NCI-H1105 (cell line): ENCODE data around the gene PTDSS2.
A peak's percentile ranks its signal among the peaks of the same experiment; 100 is the strongest.
"Not testable (repeated sequence)": the region's sequence is repeated elsewhere in the genome, so short reads cannot be mapped to it uniquely, and the experiment has no call there.

Source experiments
- DNase-seq: peaks from one replicate; lab custom pipeline; 2025; lab: John Stamatoyannopoulos, UW

Gene PTDSS2

DNA sequence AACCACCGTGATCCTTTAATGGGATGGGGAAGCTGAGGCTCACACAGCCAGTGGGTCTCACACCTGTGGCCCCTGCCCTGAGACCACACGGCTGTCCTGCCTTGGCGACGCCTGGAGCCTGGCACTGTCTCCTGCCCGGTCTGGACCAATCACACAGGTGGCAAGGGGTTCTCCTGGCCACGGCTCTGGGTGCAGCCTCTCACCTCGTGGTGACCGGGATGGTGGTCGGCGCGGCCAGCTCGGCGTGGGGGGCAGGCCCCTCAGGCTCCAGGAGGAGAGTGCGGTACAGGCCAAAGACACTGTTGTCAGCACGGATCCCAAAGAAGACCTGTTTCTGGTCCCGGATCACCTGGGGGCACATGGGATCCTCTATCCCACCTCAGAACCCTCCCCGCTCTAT lies 17.0 kb upstream of the PTDSS2 start:
- DNase-seq, result no peak

DNA sequence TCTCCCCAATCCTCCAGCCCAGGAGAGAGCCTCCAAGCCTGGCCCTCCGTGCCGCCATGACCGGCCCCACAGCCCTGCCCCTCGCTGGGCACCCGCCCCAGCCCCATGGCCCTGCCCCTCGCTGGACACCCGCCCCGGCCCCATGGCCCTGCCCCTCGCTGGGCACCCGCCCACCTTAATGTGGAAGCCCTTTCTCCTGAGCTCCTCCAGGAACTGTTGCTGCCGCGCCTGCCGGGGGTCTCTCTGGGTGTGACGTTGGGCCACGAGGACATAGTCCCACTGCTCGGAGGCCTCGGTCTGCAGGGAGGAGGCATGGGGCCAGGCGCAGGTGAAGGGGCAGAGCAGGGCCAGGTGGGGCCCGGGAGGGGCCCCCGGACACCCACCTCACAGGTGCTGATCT lies 16.4 kb upstream of the PTDSS2 start:
- no peak for DNase-seq

GRCh38 chr11:434496-434895 lies 15.6 kb upstream of the PTDSS2 start:
- no peak for DNase-seq

GRCh38 chr11:434999-435740 lies 14.9 kb upstream of the PTDSS2 start:
- DNase-seq, result not testable (repeated sequence)

GRCh38 chr11:437228-437870 lies 12.7 kb upstream of the PTDSS2 start:
- DNase-seq, result no peak

DNA sequence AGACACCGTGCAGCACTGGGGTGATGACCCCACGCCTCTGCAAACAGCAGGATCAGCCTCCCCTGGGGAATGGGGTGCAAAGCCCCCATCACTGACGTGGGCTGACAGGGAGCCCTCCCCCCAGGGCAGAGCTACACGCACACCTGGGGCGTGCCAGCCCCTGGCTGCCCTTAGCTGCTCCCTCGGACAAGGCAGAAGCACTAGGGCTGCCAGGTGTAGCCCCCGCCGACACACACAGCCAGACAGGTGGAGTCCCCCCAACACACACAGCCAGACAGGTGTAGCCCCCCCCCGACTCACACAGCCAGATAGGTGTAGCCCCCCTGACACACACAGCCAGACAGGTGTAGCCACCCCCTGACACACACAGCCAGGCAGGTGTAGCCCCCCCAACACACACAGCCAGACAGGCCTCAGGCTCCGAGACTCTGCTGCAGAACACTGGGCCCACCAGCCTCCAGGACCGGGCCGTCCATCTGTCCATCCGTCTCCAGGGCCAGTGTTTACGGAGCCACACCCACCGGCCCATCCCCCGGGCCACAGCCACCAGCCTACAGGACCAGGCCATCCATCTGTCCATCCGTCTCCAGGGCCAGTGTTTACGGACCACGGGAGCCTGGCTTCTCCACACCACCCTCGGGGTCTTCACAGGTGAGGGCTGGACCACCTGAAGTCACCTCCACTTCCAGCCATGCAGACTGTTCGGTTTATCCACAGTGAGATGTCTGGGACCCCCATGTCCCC lies 11.8 kb upstream of the PTDSS2 start:
- no peak for DNase-seq

GRCh38 chr11:439315-440064 lies 10.6 kb upstream of the PTDSS2 start:
- no peak for DNase-seq

- no peak for DNase-seq
These were observed 9.7 kb upstream of the PTDSS2 start for GRCh38 chr11:440065-441042.

GRCh38 chr11:441043-441417 lies 9.0 kb upstream of the PTDSS2 start:
- no peak for DNase-seq

DNA sequence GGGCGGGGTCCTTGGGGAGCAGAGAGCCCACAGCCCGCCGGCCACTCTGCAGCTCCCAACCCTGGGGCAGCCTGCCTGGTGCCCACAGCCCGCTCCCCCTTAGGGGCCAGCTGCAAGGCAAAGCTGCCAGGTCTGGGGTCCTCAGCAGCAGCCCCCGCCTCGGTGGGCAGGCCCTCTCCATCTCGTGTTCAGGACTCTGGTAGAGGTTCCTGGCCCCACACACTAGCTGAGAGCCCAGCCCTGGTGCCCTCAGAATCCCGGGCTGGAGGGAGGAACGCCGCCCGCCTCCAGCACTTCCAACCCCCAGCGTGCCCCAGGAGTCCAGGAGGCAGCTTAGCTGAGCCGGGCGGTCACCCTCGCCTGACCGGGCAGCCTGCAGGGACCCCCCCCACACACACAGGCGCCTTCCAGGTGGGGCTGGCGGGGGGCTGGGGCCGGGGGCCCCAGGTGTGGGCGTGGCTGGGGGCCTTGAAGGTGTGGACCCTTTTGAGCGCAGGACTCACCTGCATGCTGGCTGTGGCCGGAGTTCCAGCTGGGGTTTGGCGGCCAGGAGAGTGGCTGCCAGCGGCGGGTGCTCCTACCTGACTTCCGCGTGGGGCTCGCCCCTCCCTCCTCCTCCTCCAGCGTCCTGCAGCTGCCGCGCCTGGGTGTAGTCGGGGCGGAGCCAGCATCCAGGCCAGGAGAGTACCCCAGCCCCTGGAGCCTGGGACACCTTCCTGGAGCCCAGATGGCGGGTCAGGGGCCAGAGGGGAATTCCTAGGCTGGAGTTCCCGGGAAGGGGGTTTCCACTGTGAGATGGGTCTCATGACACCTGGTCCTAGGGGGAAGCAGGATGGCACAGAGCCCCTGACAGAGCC lies 8.4 kb upstream of the PTDSS2 start, which contains the start of gene ANO9:
TSS of gene ANO9 (minus strand) at position 594 of the 857 bp plus-strand sequence. CDS start at position 509, 85 bp downstream.
- peak; percentile 59 for DNase-seq

DNA sequence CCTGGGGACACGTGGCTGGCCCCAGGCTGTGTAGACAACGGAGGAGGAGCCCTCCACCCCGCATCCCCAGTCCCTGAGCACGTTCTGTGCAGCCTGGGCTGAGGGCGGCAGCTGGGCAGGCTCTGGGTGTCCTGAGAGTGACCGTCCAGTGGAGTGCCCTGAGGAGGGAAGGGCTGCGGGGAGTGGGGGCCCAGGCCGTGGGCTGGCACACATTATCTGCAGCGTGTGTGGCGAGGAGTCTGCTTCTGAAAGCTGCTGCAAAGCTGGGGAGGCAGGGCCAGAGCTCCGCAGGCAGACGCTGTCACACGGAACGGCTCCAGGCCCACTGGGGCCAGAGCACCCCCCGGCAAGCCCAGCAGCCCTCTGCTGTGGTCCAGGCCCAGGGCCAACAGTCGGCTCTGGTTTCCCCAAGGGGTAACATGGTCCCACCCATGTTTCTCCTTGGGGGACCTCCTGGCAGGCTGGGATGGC lies 7.4 kb upstream of the PTDSS2 start:
- no peak for DNase-seq

GRCh38 chr11:443542-444199 lies 6.4 kb upstream of the PTDSS2 start:
- no peak for DNase-seq

DNA sequence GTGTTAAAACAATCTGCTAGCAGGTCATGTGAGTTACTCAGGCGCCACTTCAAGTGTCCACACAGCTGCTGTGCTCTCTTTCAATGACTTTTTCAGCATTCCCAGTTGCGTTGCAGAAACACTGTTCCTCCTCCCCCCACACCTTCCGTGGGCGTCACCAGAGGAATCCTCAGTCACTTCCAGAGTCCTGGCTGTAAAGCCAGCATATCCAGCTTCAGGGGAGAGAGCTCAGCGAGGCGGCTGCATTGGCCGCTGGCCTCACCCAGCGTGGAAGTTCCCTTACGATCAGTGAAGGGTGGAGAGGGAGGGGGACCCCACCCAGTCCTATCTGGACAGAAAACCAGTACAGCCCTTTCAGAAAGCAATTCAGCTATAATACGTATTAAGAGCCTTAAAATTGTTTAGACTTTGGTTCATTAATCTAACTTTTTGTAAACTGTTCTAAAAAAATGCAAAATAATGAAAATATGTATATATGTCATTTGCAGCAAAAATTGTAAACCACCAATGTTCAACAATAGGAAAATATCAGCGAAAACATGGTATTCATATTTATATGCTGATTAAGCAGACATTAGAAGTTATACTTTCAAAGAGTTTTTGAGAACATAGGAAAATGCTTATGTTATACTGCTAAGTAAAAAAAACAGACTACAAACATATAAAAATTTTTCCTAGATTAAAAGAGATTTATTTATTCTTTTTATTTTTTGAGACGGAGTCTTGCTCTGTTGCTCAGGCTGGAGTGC lies 5.5 kb upstream of the PTDSS2 start:
- DNase-seq, result peak; percentile 4

GRCh38 chr11:445765-446588 lies 4.1 kb upstream of the PTDSS2 start:
- no peak for DNase-seq

DNA sequence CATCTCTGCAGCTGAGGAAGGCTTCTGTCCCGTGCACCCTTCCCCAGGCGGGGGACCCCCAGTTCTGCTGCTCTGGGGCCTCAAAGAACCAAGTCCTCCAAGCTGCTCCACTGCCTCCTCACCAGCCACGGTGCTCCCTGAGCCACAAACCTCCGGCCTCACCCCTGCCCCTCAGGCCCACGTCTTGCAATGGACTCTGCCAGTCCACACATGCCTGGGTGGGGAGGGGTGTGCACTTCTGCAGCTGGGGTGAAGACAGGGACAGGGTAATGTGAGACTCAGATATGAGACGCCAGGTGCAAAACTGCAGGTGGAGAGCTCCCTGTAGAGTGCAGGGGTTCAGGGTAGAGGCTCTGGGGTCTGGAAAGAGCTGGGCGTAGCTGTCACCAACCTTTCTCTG lies 3.2 kb upstream of the PTDSS2 start:
- DNase-seq, result no peak

- peak; percentile 92 for DNase-seq
These were observed 2.0 kb upstream of the PTDSS2 start for GRCh38 chr11:447923-448731.
